Measurements from ENCODE around the gene PRR12. TPM values are rescaled to one million over a fixed set of nuclear protein-coding genes. Genes with fewer than 3 reads are reported as not detected.

PRR12 gene
- total RNA-seq, 1 donor = 2.2 TPM

DNA sequence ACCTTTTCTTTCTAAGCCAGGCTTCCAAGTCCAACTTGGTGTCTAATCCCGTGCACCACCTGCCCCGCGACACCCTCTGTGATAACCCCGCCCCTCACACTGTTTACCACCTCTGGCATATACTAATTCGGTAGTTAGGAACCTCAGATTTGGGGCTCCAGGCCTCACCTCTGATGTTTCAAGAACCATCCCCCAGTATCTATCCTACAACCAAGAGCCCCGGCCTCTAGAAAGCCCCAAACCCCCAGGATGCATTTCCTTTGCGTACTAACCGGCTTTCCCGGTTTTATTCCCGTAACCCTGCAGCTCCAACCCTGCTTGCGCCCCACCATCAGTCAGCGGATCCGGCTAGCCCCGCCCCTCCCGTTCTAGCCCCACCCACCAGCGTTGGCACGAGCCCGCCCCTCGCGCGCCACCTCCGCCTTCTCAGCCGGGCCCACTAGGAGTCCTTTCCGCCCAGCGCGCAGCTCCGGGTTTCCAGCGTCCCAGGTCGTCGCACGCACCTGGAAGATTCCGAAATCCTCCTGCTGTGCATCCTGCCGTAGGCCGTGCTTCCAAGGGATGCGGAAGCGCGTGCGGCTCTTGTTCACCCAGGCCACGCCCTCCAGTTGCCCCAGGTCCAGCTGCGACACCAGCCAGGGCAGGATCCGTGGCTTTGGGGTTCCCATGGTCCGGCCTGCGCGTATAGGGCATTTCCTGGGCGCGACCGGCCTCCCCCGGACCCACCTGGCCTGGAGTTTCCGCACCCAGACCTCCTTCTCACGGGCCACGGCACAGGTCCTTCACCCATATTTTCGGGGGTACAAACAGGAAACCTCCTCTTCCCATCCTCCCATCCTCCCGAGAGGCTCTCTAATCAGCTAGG, 73.4 kb downstream of the PRR12 start:
- TF ChIP-seq, protein P1, sequence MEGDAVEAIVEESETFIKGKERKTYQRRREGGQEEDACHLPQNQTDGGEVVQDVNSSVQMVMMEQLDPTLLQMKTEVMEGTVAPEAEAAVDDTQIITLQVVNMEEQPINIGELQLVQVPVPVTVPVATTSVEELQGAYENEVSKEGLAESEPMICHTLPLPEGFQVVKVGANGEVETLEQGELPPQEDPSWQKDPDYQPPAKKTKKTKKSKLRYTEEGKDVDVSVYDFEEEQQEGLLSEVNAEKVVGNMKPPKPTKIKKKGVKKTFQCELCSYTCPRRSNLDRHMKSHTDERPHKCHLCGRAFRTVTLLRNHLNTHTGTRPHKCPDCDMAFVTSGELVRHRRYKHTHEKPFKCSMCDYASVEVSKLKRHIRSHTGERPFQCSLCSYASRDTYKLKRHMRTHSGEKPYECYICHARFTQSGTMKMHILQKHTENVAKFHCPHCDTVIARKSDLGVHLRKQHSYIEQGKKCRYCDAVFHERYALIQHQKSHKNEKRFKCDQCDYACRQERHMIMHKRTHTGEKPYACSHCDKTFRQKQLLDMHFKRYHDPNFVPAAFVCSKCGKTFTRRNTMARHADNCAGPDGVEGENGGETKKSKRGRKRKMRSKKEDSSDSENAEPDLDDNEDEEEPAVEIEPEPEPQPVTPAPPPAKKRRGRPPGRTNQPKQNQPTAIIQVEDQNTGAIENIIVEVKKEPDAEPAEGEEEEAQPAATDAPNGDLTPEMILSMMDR (IDR thresholded peaks at IDR 0.05; ENCODE audit: extremely low read depth, low read depth, low read length) = no peak
- DNase-seq (ENCODE audit: insufficient read length, low spot score, missing footprints) = peak; percentile 99

GRCh38 chr19:49665036-49665350, 74.0 kb downstream of the PRR12 start:
- Histone ChIP-seq H3K4me3 (ENCODE audit: insufficient read depth, low read length) (peak overlapping the region; percentile 88), H4K20me1 (ENCODE audit: insufficient read depth, low read length) (peaks cover 4% of the 10 kb centered on the region), H3K4me2 (ENCODE audit: insufficient read depth, low read length) (peak overlapping the region; percentile 90), H2AFZ (ENCODE audit: low read length) (peak overlapping the region; percentile 87), H3K27ac (ENCODE audit: low read depth, low read length) (peak overlapping the region; percentile 45), H3K4me1 (ENCODE audit: insufficient read depth, low read length) (peaks cover 14% of the 10 kb centered on the region), H3K27me3 (ENCODE audit: insufficient read depth, low read length) (no peaks in the 10 kb centered on the region), H3K79me2 (ENCODE audit: insufficient read depth, low read length) (peaks cover 35% of the 10 kb centered on the region), H3K36me3 (ENCODE audit: insufficient read depth, low read length) (peaks cover 27% of the 10 kb centered on the region), H3K9me3 (ENCODE audit: low read depth, low read length) (no peaks in the 10 kb centered on the region)
- TF ChIP-seq, protein P1 (IDR thresholded peaks at IDR 0.05; ENCODE audit: extremely low read depth, low read depth, low read length) = no peak
- DNase-seq (ENCODE audit: insufficient read length, low spot score, missing footprints) = no peak

More for the DNA sequence above, 73.4 kb downstream of the PRR12 start:
- H3K4me2 ChIP-seq (ENCODE audit: insufficient read depth, low read length) = peak overlapping the region; percentile 90
- H3K4me3 ChIP-seq (ENCODE audit: insufficient read depth, low read length) = peak overlapping the region; percentile 88
- peaks cover 28% of the 10 kb centered on the region for H3K36me3 ChIP-seq (ENCODE audit: insufficient read depth, low read length)
- no peaks in the 10 kb centered on the region for H3K27me3 ChIP-seq (ENCODE audit: insufficient read depth, low read length)
- H3K9me3 ChIP-seq (ENCODE audit: low read depth, low read length) = no peaks in the 10 kb centered on the region
- H2AFZ ChIP-seq (ENCODE audit: low read length) = peak overlapping the region; percentile 87
- peaks cover 4% of the 10 kb centered on the region for H4K20me1 ChIP-seq (ENCODE audit: insufficient read depth, low read length)
- peaks cover 35% of the 10 kb centered on the region for H3K79me2 ChIP-seq (ENCODE audit: insufficient read depth, low read length)
- peaks cover 14% of the 10 kb centered on the region for H3K4me1 ChIP-seq (ENCODE audit: insufficient read depth, low read length)
- H3K27ac ChIP-seq (ENCODE audit: low read depth, low read length) = peak overlapping the region; percentile 56

DNA sequence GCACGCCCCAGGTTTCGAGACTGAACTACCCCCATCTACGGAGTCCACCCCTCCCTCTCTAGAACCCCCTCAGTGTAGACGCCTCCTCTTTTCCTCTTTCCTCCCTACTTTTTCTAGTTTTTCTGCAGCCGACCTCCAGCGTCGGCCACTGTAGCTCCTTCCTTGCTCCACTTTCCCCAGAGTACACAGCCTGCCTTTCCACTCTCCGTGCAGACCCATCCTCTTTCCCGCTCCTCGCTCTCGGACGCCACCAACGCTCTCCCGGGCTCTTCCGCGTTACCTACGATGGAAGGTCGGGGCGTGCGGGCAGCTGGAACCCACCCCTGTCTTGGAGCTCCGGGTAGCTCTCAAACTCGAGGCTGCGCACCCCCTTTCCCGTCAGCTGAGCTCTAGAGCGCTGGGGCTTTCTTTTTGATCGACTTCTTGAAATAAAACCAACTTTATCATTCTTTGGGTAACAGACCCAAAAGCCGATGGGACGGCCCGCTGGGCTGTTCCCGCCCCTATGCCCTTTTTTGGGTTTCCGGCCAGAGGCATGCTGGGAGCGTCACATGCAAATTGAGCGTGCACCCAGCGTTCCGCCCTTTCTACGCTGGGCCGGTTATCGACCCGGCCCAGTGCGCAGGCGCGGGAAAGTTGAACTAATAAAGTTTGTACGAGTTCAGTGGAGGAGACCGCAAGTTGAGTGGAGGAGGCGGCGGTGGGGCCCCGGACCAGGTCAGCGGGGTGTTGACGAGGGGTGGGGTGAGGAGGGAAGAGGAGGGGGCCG, 74.6 kb downstream of the PRR12 start, which contains the start of the genes BCL2L12 and IRF3:
Gene BCL2L12, plus strand, starts transcription at position 583 of the 769 bp plus-strand sequence. CDS start 760 bp downstream, outside the sequence.
Gene IRF3, minus strand, starts transcription at position 507 of the 769 bp plus-strand sequence. CDS start 1,019 bp downstream, outside the sequence.
- Histone ChIP-seq H4K20me1 (ENCODE audit: insufficient read depth, low read length) (peaks cover 4% of the 10 kb centered on the region), H3K4me2 (ENCODE audit: insufficient read depth, low read length) (peak within 1 kb of the TSS; percentile 90), H2AFZ (ENCODE audit: low read length) (peak within 1 kb of the TSS; percentile 87), H3K9me3 (ENCODE audit: low read depth, low read length) (no peaks in the 10 kb centered on the region), H3K4me1 (ENCODE audit: insufficient read depth, low read length) (peaks cover 14% of the 10 kb centered on the region), H3K4me3 (ENCODE audit: insufficient read depth, low read length) (peak within 1 kb of the TSS; percentile 88), H3K27ac (ENCODE audit: low read depth, low read length) (peak within 1 kb of the TSS; percentile 45), H3K36me3 (ENCODE audit: insufficient read depth, low read length) (peaks cover 25% of the 10 kb centered on the region), H3K79me2 (ENCODE audit: insufficient read depth, low read length) (peaks cover 35% of the 10 kb centered on the region), H3K27me3 (ENCODE audit: insufficient read depth, low read length) (no peaks in the 10 kb centered on the region)
- TF ChIP-seq, protein P1 (IDR thresholded peaks at IDR 0.05; ENCODE audit: extremely low read depth, low read depth, low read length) = no peak
- DNase-seq (ENCODE audit: insufficient read length, low spot score, missing footprints) = peak; percentile 100

Data from osteoblast (primary cell).